WERI-Rb-1 (cell line): Measurements from ENCODE around the gene MALT1.

Experiments used
- DNase-seq: peaks from one replicate; pipeline ENCODE4 v3.0.0-alpha.2; 2020
- H3K27ac ChIP-seq: fragments of 250-450 bp; sonication (Bioruptor Pico); 2 replicates; pipeline ENCODE4 v1.5.1; 2020; ENCODE audit warnings: mild to moderate bottlenecking, moderate library complexity
- H3K27me3 ChIP-seq: fragments of 250-450 bp; sonication (Bioruptor Pico); 2 replicates; pipeline ENCODE4 v1.5.1; 2021; ENCODE audit warnings: mild to moderate bottlenecking, low read depth, moderate library complexity; ENCODE audit not compliant: insufficient read depth, severe bottlenecking
- H3K36me3 ChIP-seq: fragments of 250-450 bp; sonication (Bioruptor Pico); 2 replicates; pipeline ENCODE4 v1.5.1; 2020; ENCODE audit warnings: mild to moderate bottlenecking, moderate library complexity
- H3K4me3 ChIP-seq: 2 replicates; pipeline ENCODE4 v1.5.1; 2011; ENCODE audit warnings: low read depth, mild to moderate bottlenecking, control low read depth, low read length
- H3K9me3 ChIP-seq: fragments of 250-450 bp; sonication (Bioruptor Pico); 2 replicates; pipeline ENCODE4 v1.5.1; 2021; ENCODE audit warnings: mild to moderate bottlenecking, moderate library complexity; ENCODE audit not compliant: severe bottlenecking
- TF ChIP-seq, protein P1 (sequence below): IDR thresholded peaks from 2 replicates; pipeline ENCODE4 v1.5.1; 2011; ENCODE audit warnings: low read depth, mild to moderate bottlenecking, control low read depth, inconsistent platforms, low read length

The MALT1 gene

DNA sequence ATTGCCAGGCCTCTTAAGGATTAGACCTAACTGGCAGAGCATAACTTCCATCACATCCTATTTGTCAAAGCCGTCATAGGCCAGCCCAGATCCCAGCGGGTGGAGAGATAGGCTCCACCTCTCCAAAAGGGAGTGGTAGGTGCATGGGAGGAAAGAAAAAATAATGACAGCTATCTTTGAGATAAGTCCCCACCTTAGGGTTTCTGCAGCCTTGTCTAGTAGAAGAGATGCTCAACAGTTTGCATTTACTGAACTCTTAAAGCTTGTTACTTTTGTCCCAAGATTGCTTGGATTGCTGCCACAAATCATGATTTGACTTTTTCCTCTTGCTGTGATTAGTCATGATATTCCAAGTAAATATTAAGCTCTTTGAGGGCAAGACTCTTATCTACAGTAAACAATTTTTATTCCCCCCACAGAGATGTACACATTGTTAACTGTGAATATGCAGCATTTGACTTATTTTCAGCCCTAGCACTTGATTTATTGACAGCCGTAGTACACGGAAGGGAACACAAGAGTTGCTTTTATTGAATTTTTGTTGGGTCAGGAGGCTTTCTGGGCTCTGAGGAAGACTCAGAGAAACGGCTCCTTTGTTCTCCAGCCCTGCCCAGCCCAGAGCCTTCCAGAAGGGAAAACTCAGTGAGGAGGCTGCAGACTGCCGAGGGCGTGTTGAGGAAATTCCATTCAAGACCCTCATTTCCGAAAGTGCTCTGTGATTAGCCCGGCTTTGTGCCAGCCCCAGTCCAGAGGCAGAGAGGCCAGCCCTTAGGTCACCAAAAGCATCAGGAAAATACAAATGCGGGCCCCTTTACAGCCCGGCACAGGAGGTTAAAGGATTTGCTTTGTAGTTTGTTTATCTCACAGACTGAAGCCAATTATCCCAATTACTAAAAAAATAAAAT, 118.0 kb downstream of the MALT1 start:
- Histone ChIP-seq H3K4me3 (no peak overlapping the region), H3K36me3 (no peaks in the 10 kb centered on the region), H3K27me3 (no peaks in the 10 kb centered on the region), H3K9me3 (peaks cover 2% of the 10 kb centered on the region), H3K27ac (no peak overlapping the region)
- TF ChIP-seq, protein P1, sequence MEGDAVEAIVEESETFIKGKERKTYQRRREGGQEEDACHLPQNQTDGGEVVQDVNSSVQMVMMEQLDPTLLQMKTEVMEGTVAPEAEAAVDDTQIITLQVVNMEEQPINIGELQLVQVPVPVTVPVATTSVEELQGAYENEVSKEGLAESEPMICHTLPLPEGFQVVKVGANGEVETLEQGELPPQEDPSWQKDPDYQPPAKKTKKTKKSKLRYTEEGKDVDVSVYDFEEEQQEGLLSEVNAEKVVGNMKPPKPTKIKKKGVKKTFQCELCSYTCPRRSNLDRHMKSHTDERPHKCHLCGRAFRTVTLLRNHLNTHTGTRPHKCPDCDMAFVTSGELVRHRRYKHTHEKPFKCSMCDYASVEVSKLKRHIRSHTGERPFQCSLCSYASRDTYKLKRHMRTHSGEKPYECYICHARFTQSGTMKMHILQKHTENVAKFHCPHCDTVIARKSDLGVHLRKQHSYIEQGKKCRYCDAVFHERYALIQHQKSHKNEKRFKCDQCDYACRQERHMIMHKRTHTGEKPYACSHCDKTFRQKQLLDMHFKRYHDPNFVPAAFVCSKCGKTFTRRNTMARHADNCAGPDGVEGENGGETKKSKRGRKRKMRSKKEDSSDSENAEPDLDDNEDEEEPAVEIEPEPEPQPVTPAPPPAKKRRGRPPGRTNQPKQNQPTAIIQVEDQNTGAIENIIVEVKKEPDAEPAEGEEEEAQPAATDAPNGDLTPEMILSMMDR, result no peak
- DNase-seq, result no peak

DNA sequence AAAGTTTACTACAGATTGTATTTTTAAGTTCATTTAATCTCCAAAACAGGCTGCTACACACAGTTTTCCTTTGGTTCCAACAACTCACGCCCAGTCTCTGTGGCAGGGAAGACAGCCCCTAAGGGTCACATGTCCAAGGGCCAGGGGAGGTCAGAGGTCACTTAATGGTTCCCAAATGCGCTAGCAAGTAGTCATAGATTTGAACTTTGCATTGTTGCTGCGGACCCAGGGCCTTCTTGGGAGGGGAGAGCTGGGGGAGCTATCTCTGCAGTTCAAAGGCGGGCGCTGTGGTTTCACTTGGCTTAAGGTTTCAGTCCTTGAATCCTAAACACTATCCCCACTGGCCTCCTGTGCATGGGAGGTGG, 118.6 kb downstream of the MALT1 start:
- Histone ChIP-seq H3K27ac (no peak overlapping the region), H3K4me3 (no peak overlapping the region), H3K9me3 (peaks cover 2% of the 10 kb centered on the region), H3K27me3 (no peaks in the 10 kb centered on the region), H3K36me3 (no peaks in the 10 kb centered on the region)
- TF ChIP-seq, protein P1, result no peak
- no peak for DNase-seq

DNA sequence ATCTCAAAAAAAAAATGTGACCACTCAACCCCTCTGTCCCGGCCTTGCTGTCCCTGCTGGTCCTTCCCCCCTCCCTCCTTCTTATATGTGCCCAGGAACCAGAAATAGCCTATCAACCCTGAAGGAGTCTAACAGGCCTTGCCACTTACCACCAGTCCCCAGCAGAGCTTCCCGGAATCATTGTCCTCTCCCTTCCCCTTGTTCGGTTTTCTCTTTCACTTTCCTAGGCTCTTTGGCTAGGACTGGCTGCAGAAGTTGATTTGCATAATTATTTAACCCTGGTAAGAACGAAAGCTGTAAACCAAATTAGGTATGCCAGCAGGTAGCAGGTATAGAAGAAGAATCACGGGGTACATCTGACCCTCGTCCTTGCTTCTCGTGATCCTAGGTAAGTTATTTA, 120.8 kb downstream of the MALT1 start:
- Histone ChIP-seq H3K4me3 (no peak overlapping the region), H3K27me3 (no peaks in the 10 kb centered on the region), H3K27ac (no peak overlapping the region), H3K9me3 (peaks cover 2% of the 10 kb centered on the region), H3K36me3 (no peaks in the 10 kb centered on the region)
- TF ChIP-seq, protein P1, result no peak
- no peak for DNase-seq

DNA sequence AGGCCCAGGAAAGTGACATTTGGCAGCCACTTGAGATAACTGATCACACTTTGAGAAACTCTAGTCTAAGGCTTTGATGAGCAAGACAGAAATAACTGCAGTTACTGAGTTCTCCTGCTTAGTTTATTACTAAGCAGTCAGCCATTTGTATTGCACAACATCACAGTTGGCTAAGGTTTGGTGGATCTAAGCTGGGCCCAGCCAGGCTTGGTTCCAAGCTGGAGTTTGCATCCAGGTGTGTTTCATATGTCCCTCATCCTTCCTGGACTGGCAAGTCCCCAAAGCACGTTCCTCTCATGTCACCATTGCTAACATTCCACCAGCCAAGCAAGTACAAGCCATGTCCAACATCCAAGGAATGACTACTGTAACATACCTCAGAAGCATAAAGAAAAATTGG, 122.1 kb downstream of the MALT1 start:
- Histone ChIP-seq H3K27ac (no peak overlapping the region), H3K4me3 (no peak overlapping the region), H3K27me3 (no peaks in the 10 kb centered on the region), H3K9me3 (peaks cover 2% of the 10 kb centered on the region), H3K36me3 (no peaks in the 10 kb centered on the region)
- no peak for DNase-seq
- TF ChIP-seq, protein P1, result no peak

DNA sequence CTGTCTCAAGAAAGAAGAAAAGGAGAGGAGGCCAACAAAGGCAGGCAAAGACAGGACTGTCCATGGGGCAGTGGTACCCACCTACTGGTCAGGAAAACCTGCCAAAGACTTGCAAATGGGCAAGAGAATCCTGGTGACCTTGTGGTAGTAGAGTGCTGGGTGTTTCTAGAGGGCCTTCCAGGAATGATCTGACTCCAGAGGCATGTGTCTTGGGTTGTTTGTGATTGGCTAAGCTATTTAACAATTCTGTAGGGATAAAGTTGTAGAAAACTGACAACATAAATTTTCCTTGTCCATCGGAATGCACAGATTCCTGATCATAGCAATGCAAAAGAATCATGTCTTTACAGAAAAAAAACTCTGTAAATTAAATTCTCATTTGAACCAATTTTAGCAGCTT, 125.0 kb downstream of the MALT1 start:
- H3K36me3 ChIP-seq, result no peaks in the 10 kb centered on the region
- H3K9me3 ChIP-seq, result peaks cover 7% of the 10 kb centered on the region
- TF ChIP-seq, protein P1, result no peak
- no peak for DNase-seq
- H3K27ac ChIP-seq, result no peak overlapping the region
- no peak overlapping the region for H3K4me3 ChIP-seq
- no peaks in the 10 kb centered on the region for H3K27me3 ChIP-seq

DNA sequence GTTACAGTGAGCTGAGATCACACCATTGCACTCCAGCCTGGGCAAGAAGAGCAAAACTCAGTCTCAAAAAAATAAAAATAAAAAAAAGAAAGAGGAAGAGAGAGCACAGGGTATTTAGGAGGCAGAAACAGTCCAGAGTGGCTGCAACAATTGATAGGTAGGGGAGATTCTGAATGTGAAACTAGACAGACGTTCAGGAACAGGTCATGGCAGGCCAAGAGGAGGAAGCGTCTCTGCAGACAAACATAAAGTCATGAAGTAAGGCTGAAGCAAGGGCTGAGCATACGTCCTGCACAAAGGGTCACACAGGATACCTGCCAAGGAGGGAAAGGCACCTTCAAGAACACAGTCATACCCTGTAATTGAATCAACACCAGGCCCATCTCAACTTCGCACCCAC, 129.3 kb downstream of the MALT1 start:
- H3K9me3 ChIP-seq, result peaks cover 8% of the 10 kb centered on the region
- TF ChIP-seq, protein P1, result no peak
- no peaks in the 10 kb centered on the region for H3K36me3 ChIP-seq
- H3K27ac ChIP-seq, result no peak overlapping the region
- no peaks in the 10 kb centered on the region for H3K27me3 ChIP-seq
- no peak for DNase-seq
- no peak overlapping the region for H3K4me3 ChIP-seq
